GM19455 (cell line): Measurements from ENCODE around the gene CCDC150.
"Not testable (repeated sequence)": the region's sequence is repeated elsewhere in the genome, so short reads cannot be mapped to it uniquely, and the experiment has no call there.

Source experiments
- ATAC-seq: cut with Tn5 transposase; IDR thresholded peaks from one replicate; pipeline ENCODE4 v1.9.1; 2021; ENCODE audit not compliant: unreplicated experiment

Gene CCDC150

DNA sequence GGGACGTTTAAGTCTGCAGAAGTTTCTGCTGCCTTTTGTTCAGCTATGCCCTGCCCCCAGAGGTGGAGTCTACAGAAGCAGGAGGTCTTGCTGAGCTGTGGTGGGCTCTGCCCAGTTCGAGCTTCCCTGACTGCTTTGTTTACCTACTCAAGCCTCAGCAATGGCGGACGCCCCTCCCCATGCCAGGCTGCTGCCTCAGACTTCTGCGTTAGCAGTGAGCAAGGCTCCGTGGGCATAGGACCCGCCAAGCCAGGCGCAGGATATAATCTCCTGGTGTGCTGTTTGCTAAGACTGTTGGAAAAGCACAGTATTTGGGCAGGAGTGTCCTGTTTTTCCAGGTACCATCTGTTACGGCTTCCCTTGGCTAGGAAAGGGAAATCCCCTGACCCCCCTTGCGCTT, 70.5 kb downstream of the CCDC150 start:
- ATAC-seq, result not testable (repeated sequence)

GRCh38 chr2:196711625-196712024, 72.1 kb downstream of the CCDC150 start:
- no peak for ATAC-seq

DNA sequence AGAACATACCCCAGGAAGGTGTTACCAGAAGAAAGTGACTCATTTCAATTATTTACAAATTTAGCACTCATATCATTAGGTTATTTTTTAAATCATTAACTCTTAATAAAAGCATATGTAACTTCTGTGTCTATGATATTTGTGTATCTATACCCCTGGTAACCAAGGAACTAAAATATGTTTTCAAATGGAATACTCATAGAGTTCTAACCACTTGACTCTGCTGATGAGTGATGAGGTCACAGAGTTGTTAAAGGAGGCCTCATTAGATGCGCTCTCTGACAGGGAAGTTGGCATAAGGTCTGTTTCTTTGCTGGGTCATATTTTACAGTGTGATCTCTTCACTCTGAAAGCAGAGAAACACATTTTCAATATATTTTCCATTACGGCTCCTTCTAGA, 73.4 kb downstream of the CCDC150 start:
- no peak for ATAC-seq

DNA sequence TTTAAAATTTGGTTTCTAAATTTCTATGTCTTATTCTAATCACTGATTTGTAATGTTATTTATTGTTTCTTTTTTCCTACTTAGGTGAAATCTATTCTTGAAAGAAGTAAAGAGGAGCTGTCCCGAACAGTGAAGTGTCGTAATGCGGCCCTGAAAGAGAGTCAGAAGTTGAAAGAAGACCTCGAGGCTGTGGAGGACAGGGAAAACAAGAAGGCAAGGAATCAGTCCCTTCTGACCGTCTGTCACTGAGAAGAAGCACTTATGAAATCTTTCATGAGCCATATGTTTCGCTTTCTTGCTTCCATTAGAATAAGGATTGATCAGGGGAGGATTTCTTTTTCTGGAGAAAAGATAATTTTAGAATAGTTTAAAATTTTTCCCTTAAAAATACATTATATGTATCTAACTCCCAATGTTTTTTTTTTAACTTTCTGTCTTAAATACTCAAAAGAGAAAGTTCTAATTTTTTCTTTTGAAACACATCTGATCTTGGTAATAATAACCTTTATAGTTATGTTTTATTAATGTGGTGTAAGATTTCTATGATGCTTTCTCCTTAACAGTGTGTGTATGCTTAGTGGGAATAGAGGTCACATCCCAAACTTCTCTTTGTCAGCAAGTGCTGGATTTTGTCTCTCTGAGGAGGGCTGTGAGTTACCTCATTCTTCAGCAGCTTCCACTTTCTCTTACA, 79.0 kb downstream of the CCDC150 start:
- ATAC-seq, result no peak

DNA sequence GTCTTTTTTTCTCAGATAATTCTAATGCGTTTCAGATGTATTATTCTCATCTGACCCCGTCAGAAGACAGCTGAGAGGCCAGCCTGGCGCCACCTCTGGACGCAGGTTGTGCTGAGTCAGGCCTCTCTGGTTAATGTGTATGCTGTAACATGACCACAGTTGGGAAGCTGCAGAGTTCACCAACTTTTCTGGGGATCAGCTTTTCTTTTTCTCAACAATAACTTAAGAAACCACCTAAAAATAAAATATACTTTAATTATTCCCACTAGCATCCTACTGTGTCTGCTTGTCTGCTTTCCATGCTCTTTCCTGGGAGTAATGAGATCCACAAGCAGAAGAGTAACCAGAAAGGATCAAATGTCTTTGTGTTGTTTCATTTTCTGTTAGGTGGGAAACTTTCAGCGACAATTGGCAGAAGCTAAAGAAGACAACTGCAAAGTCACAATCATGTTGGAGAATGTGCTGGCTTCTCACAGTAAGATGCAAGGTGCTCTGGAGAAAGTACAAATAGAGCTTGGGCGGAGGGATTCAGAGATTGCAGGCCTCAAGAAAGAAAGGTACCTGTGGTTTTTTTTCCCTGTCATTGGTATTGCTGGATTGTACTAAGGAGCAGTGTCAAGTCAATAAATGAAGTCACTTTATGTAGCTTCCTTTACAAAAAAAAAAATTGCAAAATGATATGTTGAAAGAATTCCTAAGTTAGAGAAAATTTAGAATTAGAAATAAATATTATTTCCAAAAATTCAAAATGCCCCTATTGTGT, 79.8 kb downstream of the CCDC150 start:
- no peak for ATAC-seq

DNA sequence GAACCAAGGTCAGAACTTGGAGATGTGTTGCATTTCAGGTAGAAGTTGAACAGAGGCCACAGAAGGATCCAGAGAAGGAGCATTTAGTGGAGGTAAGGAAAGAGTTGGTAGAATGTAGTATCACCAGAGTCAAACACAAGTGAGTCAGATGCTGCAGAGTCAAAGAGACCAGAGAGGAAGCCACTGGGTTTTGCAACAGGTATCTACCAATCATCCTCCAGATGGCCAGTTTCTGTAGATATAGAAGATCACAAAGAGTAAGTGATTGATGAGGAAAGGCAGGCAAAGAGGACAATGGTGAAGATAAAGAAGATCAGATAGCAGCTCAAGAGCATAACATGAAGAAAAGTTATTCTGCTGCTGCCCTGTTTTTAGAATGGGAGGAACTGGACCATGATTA, 84.1 kb downstream of the CCDC150 start:
- ATAC-seq, result no peak

DNA sequence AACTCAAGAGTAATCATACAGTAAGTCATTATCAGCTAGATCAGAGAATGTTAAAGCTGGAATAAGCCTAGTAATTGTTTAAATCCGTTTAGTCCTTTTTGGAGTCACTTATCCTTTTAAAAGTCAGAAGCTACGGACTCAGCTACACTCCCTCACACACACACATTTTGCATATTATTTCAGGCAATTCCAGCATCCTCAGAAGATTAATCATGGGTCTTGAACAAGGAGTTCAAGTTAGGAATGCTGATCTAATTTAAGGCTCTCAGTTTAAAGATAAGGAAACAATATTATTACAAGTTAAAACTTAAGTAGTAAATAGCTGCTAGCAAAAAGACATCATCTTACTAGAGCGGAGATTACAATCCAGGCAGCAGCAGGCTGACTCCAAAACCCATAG, 85.7 kb downstream of the CCDC150 start:
- no peak for ATAC-seq

DNA sequence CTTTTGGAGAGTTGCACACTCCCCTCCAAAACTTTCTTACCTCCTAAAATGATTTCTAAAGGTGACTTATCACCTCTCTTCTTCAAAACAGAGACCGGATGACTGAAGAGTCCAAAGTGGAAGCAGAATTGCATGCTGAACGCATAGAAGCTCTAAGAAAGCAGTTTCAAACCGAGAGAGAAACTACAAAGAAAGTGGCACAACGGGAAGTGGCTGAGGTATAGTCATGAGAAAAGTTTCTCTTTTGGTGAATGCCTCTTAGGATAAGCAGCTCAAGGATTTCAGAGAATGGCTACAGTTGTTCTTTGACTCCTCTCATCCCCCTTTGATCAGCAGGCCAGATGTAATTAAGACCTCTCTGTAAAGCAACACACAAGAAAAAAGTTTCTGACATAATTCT, 86.4 kb downstream of the CCDC150 start:
- ATAC-seq, result no peak

DNA sequence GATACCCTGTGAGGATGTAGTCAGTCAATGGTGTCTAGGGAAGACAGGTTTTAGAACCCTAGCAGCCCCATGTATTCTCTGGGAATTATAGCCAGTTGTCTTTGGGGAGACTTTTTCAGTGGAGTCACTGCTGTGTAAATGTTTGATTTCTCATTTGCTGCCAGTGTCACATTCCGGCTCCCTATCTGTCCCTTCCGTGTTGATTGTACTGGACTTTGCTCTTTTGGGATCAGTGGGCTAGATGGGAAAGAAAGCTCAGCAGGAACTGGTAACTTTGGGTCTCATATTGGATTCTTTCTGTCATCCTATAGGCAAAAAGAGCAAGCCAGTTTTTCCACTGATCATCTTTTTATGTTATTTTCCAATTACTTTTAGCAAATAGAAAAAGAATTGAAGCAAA, 89.9 kb downstream of the CCDC150 start:
- no peak for ATAC-seq

GRCh38 chr2:196736646-196737045, 97.1 kb downstream of the CCDC150 start:
- not testable (repeated sequence) for ATAC-seq

DNA sequence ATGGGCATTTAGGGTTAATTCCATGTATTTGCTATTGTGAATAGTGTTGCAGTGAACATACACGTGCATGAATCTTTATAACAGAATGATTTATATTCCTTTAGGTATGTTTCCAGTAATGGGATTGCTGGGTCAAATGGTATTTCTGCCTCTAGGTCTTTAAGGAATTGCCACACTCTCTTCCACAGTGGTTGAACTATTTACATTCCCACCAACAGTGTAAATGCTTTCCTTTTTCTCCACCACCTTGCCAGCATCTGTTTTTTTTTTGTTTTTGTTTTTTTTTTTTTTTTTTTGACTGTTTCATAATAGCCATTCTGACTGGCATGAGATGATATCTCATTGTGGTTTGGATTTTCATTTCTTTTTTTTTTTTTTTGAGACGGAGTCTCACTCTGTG, 97.5 kb downstream of the CCDC150 start:
- no peak for ATAC-seq

DNA sequence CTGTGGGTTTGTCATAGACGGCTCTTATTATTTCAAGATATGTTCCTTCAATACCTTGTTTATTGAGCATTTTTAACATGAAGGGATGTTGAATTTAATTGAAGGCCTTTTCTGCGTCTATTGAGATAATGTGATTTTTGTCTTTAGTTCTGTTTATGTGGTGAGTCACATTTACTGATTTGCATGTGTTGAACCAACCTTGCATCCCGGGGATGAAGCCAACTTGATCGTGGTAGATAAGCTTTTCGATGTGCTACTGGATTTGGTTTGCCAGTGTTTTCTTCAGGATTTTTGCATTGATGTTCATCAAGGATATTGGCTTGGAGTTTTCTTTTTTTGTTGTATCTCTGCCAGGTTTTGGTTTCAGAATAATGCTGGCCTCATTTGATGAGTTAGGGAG, 99.5 kb downstream of the CCDC150 start:
- ATAC-seq, result no peak

DNA sequence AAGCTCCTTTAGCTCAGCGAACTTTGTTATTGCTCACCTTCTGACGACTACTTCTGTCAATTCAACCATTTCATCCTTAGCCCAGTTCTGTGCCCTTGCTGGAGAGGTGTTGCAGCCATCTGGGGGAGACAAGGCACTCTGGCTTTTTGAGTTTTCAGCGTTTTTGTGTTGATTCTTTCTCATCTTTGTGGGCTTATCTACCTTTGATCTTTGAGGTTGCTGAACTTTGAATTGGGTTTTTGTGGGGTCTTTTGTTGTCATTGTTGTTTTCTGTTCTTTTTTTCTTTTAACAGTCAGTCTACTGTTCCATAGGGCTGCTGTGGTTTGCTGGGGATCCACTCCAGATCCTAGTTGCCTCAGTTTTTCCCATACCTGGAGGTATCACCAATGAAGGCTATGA, 102.7 kb downstream of the CCDC150 start:
- no peak for ATAC-seq

DNA sequence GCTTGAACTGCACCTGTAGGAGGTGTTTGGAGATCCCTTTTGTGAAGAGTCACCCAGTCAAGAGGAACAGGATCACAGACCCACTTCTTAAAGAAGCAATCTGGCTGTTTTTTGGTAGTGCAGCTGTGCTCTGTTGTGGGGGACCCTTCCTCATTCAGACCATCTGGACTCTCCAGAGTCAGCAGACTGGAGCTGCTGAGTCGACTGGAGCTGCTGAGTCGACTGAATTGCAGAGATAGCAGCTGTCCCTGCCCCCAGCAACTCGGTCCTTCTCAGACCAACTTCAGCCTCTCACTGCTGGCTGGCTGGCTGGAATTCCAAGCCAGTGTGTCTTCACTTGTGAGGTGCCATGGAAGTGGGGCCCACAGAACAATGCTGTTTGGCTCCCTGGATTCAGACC, 103.2 kb downstream of the CCDC150 start:
- no peak for ATAC-seq

GRCh38 chr2:196743165-196743564, 103.7 kb downstream of the CCDC150 start:
- no peak for ATAC-seq

DNA sequence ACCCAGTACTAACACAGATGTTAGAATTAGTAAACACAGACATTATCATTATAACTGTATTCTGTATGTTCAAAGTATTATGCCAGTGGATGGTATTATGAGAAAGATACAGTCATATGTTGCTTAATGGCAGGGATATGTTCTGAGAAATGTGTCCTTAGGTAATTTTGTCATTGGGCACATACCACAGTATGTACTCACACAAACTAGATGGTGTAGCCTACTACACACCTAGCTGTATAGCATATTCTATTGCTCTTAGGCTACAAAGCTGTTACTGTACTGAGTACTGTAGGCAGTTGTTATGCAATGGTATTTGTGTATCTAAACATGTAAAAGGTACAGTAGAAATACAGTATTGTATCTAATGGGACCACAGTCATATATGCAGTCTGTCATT, 106.2 kb downstream of the CCDC150 start:
- ATAC-seq, result no peak

DNA sequence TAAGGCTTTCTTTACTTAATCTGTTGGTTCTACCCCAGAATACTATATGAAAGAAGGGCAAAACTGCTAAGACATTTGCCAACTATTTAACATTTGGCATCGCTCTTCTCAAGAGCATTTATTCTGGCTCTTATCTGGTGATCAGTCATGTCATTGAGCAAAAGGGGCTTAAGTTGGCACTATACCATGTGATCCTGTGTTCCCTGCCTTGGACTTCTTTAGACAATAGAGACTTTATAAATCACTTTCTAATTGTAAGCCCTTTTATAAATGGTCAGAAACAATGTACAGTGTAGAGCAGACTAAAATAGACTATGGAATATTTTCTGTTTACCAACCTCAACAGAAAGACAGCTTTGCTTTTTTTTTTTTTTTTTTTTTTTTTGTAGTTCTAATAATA, 107.9 kb downstream of the CCDC150 start:
- ATAC-seq, result no peak

- no peak for ATAC-seq
Measured at GRCh38 chr2:196748123-196748522, 108.6 kb downstream of the CCDC150 start.

- peak; percentile 29 for ATAC-seq
Measured at GRCh38 chr2:196750291-196750923, 110.9 kb downstream of the CCDC150 start.

DNA sequence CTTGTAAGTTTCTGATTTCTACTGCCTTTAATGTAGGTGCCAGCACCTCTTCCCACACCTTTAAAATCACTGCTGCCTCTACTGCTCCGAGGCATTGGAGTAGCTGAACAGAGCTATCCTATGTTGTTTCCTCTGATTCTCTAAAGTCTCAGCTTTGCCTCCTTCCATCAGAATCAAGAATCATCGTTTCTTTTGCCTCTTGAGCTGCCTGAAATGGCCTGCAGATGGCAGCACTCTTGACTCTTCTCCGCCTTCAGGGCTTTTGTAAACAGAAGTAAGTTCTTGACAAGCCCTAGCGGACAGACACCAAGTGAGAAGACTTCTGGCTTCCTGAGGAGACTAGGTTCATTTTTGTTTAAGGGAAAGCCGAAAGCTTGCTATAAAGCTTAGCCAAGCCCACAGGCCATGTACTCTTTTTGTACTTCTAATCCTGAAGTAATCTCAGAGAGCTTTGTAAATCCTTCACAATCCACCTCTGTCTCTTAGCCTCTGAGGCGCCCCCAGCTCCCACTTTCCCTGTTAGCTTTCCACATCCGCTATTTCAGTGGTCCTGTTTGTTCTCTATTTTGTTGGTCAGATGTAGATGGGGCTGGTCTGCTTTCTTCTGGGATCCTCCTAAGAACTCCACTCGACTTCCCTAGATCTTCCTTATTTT, 111.6 kb downstream of the CCDC150 start:
- ATAC-seq, result peak; percentile 95

DNA sequence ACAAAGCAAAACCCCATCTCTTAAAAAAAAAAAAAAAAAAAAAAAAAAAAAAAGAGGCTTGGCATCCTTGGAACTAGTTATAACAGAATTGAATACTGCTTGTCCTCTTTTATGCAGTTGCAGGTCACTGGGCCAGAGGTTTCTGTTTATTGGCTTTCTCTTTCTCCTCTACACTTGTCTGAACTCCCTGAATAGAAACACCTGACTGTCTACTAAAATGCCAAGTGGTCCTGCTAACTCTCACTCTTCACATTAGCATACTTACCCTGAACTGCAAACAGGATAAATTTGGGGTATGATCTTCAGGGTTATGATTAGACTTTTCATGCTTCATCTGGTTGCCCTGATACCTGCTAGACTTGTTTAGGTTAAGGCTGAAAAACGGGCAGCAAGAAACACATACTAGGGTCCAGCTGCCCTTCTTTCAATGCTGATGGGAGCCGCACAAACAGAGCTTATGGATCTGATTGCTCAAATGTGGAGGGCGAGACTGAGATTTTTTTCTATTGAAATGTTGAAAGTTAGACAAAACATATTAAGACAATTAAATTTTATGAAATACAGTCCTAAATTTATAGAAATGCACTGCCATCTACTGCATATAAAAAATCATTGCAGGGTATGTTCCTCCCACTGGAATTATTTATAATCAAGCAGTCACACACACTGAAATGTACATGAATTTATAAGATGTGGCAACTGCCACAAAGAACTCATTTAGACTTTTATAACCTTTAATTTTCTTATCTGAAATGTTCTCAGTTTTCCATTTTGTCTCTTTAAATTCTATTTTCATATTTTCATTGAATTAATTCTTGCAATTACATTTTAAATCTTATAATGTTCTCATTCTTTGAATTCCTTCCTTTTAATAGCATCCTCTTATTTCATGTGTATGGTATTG, 119.2 kb downstream of the CCDC150 start:
- ATAC-seq, result no peak
